ENCODE data around the gene MMP15.

GRCh38 chr16:58038219-58038641 lies 12.7 kb downstream of the MMP15 start:
- TF ChIP-seq CTCF (IDR thresholded peaks at IDR 0.05) (no peak), POLR2A (IDR thresholded peaks at IDR 0.05) (no peak)
